GM12878 (cell line): ENCODE data around the gene CD180.

Source experiments
- CEBPB ChIP-seq, 2 experiments: fragments of 150-350 bp in 1 of 2; IDR thresholded peaks; 2 replicates each; pipeline ENCODE4 v1.6.1; 2012 to 2014; ENCODE audit warnings: low read depth in 2 of 2, low read length in 2 of 2, borderline replicate concordance in 1 of 2, inconsistent platforms in 1 of 2
- CHD2 ChIP-seq: IDR thresholded peaks from 2 replicates; pipeline ENCODE4 v1.6.1; 2011; ENCODE audit warnings: low read depth, low read length, improper control_type of control experiment, borderline replicate concordance
- CTCF ChIP-seq, 3 experiments: IDR thresholded peaks in 2 of 3; conservative IDR thresholded peaks in 1 of 3; 2 replicates each; pipeline ENCODE4 v1.5.1; 2011; ENCODE audit warnings: low read depth in 3 of 3, low read length in 3 of 3, mild to moderate bottlenecking in 3 of 3, control low read depth in 2 of 3, moderate library complexity in 2 of 3, inconsistent platforms in 1 of 3, mixed read lengths in 1 of 3; ENCODE audit not compliant: control insufficient read depth in 2 of 3, insufficient read depth in 1 of 3; ENCODE audit errors: extremely low read depth in 1 of 3
- NR2C2 ChIP-seq: IDR thresholded peaks from 2 replicates; pipeline ENCODE4 v1.6.1; 2011; ENCODE audit warnings: borderline replicate concordance, low read depth; ENCODE audit not compliant: control insufficient read depth, insufficient read length
- SMC3 ChIP-seq: IDR thresholded peaks from 2 replicates; pipeline ENCODE4 v1.6.1; 2011; ENCODE audit warnings: low read length, improper control_type of control experiment, borderline replicate concordance
- ZSCAN29 ChIP-seq: fragments of 450-650 bp; IDR thresholded peaks from 2 replicates; pipeline ENCODE4 v1.6.1; 2017; ENCODE audit warnings: mild to moderate bottlenecking, moderate library complexity

DNA sequence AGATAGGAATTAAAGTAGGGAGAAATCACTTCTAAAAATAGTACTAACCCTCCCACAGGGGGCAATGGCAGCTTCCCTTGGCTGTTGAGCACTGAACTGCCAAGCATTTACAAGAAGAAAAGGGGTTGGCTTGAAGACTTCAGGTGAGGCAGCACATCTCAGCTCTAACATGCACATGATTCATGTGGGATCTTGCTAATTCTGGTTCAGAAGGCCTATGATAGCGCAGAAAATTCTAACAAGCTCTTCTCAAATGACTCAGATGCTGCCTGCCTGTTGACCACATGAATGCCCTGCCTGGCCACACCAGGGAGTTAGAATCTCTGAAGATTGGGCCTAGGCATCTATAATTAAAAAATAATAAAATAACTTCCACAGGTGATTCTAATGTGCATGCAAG lies 22.6 kb downstream of the CD180 start:
- TF ChIP-seq ZSCAN29 (no peak), CHD2 (no peak), CEBPB (IDR thresholded peaks at IDR 0.05; ENCODE audit: borderline replicate concordance in 1 of 2, low read depth in 2 of 2, low read length in 2 of 2) (no peak), SMC3 (no peak), CTCF (IDR thresholded peaks at IDR 0.05 in 2 of 3, conservative IDR thresholded peaks at IDR 0.05 in 1 of 3; ENCODE audit: control insufficient read depth in 2 of 3, extremely low read depth in 1 of 3, insufficient read depth in 1 of 3, low read depth in 3 of 3, low read length in 3 of 3) (no peak), NR2C2 (no peak)
